Measurements from ENCODE around the gene SWAP70.

SWAP70 gene

DNA sequence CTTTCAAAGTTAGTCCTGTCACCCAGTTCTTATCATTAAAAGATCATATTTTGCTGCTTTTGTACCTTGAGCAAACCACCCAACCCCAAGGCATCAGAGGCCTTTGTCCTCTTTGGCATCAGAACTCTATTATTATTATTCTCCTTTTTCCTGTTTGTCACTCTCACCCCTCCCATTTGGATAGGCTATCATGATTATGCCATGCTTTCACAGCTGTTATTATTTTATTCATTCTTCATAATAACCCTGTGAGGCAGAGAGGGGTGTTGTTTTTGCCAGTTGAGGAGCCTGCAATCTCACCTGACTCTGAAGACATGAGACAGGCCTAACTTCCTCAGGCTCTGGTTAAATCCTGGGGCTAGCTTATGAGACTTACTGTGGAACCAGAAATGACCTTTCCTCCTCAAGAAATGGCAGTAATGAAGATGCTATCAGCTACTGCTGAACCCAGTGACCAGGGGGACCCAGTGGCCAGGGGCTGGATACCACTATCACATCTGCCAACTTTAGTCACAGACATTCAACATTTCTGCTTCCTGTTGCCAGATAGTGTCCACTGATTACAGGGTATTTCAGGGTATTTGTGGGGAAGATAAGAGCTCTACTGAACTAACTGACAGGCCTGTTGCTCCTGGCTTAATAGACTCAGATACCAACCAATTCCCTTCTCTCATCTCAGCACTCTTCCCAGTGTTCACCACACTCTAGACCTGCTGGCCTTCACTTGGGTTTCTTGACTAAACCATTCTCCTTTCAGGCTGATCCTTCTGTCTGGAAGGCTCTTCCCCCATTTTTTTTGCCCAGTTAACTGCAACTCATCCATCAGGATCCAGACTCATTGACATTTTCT is 11.8 kb upstream of the SWAP70 start:
- no peak for DNase-seq (ENCODE audit: low spot score)

DNA sequence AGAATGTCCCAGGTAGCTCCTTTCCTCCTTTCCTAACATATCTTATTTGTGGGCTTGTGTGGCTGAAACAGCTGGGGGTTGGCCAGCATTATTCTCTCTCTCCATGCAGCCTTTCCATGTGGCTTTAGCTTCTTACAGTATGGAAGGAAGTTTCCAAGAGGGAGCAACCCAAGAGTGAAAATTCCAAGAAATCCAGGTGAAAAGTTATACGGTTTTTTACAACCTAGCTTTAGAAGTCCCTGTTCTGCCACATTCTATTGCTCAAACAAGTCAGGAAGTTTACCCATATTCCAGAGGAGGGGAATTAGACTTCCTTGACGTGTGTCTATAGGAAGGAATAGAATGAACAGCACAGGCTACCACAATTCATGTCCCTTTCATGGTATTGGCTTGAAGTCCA is 10.0 kb upstream of the SWAP70 start:
- DNase-seq (ENCODE audit: low spot score), result no peak

DNA sequence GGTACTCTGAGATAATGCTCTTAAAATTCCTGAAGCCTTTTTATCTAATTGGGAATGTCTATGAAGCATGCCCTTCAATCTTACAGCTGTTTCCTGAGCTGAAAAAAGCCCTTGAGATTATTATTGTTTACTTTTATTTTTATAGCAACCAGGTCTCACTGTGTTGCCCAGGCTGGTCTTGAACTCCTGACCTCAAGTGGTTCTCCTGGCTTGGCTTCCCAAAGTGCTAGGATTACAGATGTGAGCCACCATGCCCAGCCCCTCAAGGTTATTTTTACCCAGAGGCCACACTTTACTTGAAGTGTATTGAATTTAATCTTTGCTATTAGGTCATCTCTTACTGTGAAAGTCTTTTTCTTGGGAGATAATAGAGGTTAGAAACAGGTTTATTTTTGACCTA is 7.0 kb upstream of the SWAP70 start:
- DNase-seq (ENCODE audit: low spot score), result no peak

DNA sequence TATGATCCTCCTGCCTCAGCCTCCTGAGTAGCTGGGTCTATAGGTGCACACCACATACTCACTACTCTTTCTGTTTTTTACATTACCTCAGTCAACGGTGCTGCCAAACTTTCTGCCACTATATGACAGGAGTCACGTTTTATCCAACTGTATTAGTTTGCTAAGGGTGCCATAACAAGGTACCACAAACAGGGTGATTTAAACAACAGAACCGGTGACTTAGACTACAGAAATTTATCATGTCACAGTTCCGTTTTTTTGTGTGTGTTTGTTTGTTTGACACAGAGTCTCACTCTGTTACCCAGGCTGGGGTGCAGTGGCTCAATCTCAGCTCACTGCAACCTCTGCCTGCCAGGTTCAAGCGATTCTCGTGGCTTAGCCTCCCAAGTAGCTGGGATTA is 6.3 kb upstream of the SWAP70 start:
- DNase-seq (ENCODE audit: low spot score), result no peak

DNA sequence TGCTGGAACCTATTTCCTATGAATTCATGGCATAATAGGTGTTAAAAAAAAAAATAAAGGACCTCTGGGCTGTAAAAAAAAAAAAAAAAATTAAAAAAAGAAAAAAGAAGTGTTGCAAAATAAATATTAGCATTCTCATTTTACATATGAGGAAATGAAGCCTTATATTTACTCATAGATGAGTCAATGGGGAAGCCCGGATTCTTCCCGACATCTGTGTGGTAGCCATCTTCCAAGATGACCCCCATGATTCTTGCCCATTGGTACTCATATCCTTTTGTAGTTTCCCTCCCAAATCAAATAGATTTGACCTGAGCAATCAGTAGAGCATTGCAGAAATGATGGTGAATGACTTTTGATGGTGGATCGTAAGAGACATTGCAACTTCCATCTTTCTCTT is 3.0 kb upstream of the SWAP70 start:
- DNase-seq (ENCODE audit: low spot score), result no peak

DNA sequence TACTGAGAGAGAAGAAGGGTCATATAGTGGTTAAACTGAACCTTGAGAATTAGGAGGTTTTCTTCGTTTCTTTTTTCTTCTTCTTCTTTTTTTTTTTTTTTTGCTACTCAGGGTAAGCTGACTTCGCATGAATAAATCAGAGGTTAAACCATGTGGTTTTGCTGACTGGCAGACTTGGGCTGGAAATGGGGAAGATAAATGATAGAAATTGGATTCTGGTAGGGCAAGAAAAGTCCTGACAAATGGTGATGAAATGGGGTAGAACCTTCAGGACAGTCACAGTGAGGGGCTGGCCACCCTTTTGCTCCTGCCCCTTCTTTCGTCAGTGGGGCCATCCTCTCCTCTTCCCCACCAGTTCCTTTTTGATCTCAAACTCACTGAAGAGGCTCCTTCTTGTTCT is 1.6 kb upstream of the SWAP70 start:
- no peak for DNase-seq (ENCODE audit: low spot score)

DNA sequence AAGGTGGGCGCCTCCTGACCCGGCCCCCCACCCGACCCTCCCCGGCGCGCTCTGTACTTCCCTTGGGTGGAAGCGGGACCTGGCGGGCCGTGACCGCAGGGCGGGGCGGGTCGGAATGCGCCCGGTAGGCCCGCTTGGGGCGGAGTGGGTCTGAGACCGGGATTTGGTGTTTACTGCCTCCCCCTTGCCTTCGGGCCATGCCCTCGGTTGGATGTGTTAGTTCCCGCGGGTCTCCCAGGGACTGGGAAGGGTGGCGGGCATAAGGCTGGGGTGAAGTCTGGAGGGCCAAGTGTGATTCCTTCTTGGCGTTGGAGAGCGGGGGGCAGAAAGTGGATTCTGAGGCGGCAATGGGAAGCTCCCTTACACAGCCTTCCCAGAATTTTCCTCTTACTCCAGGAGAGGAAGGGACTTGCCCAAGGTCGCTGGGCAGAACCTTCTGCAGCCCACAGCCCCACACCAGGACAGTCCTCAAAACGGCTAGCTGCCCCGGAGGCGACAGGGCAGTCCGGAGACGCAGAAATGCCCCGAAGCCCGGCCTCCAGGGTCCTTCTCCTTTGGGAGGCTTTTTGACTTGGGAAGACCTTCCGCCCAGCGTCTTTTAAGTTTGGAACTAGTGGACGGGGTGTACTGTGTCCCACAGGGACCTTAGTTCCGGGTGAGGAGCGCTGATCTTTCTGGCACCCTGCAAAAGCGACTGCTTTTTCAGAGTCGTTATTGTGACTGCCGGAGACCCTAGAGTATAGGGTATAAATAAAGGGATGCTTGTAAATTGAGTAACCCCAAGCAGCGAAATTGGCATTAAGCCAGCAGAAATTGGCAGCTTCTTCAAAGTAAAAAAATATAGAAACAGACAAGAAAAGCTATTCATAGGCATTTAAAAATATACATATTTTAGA is 647 bp downstream of the SWAP70 start:
- peak; percentile 50 for DNase-seq (ENCODE audit: low spot score)

DNA sequence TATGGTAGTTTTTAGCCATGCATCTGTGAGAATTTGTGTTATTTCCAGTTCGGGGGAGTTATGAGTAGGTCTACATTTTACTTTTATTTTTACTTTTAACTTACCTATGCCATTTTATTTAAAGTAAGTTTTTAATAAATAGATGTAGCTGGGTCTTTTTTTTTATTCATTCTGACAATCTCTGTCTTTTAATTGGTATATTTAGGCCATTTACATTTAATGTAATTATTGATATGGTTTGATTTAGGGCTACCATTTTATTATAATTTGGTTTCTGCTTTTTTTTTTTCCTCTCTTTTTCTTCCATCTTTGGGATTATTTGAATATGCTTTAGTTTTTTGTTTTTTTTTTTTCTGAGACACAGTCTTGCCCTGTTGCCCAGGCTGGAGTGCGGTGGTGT is 1.9 kb downstream of the SWAP70 start:
- DNase-seq (ENCODE audit: low spot score), result no peak

DNA sequence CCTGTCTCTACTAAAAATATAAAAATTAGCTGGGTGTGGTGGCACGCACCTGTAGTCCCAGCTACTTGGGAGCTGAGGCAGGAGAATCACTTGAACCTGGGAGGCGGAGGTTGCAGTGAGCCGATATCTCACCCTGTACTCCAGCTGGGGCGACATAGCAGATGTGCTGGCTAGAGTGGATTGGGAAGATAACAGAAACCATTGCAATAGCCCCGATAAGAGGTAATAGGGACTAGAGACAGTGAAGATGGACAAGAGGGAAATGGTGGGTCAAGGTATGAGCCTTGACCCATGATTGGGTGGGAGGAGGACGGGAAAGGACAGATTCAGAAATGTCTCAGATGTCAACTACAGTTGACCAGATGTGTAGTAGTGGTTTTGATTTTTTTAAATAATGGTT is 6.1 kb downstream of the SWAP70 start:
- no peak for DNase-seq (ENCODE audit: low spot score)

DNA sequence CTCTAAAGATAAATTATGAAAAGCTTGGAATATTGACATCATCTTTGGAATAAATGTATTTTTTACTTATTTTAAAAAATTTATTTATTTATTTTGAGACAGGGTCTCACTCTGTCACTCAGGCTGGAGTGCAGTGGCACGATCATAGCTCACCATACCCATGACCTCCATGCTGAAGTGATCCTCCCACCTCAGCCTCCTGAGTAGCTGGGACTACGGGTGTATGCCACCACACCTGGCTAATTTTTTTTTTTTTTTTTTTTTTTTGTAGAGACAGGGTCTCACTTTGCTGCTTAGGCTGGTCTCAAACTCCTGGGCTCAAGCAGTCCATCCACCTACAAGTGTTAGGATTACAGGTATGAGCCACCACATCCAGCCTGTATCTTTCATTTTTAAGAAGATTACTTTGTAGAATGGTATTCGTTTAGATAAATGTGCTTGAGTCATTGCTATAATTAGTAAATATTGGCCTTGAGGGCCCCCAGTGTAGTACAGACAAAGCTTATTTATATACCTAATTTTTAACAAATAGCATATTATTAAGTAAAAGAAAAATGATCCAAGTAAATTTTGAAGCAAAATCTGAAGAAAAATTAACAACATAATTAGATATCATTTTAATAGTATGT is 8.5 kb downstream of the SWAP70 start:
- no peak for DNase-seq (ENCODE audit: low spot score)

DNA sequence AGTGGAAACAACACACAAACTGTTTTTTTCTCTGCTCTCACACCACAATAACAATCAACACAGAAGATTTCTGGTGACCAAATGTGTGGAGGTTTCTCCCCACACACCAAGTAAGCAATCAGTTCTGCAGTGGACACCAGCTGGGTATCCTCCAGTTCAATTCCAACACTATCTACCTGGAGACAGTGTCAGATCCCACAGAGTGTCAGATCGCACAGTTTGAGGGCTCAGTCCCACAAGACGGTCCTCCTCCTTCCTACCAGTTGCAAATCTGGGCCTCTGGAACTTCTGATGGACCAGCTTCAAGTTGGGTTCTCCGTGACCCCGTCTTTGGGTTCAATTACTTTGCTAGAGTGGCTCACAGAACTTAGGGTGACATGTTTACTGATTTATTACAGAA is 9.0 kb downstream of the SWAP70 start:
- DNase-seq (ENCODE audit: low spot score), result no peak

DNA sequence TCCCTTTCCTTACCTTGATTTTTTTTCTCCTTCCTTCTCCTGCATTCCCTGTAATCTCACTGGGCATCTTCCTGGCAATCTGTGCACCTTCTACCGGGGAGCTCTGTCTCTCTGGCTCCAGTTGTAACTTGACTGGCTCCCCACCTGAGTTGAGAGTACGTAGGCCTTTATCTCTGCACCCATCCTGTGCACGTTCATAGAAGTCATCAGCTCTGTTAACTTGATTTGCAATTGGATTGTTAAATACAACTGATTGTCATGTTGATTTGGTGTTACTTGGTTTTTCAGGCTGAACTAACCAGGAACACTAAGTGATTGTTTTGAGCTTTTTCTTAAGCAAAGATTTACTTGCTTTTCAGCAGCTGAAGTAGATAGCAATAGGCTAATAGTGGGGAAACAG is 11.8 kb downstream of the SWAP70 start:
- DNase-seq (ENCODE audit: low spot score), result no peak

DNA sequence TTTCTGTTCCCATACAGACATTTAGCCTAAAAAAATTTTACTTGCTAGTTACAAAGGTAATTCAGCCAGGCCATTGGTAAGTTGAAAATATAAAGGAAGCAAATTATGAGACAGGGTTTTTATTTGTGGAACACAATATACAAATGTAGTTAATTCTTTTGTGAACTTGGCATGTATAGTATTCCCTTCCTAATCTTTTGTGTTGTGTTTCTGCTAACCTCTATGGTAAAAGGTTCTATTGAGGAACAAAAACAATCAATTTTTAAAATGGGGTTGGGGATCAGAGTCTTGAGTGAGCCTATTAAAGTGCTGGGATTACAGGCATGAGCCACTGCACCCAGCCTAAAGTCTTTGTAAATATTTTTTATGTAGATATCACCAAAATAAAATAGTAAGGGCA is 14.1 kb downstream of the SWAP70 start:
- DNase-seq (ENCODE audit: low spot score), result no peak

DNA sequence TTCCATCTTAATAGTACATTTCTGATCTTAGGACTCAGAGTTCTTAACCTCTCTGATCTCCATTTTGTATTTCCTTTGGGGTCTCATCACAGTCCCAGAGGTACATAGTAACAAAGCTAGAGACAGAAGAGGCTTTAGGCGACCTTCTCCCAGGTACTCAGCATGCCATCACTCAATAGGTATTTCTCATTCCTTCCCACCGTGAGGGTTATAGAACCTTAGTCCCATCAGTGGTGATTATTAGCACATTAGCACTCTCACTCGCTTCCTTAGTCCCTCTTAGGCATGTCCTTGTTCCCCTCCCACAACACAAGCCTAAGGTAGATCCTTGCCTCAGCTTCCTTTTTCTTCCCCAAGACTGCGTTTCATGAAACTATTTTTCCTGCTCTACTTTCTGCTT is 14.7 kb downstream of the SWAP70 start:
- DNase-seq (ENCODE audit: low spot score), result no peak

DNA sequence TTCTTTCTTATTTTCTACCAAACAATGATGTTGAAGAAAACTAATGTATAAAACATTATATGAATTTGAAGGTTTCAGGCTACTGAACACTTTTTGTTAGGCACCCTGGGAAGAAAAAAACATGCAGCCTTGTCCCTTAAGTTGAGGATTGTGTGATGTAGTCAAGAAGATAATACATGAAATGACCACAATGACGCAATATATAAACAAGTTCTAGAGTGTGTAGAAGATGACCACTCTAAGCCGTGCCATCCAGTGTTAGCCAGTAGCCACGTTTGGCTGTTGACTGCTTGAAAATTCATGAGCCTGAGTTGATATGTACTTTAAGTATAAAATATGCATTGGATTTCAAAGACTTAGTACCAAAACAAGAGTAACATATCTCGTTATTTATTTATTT is 16.2 kb downstream of the SWAP70 start:
- no peak for DNase-seq (ENCODE audit: low spot score)

DNA sequence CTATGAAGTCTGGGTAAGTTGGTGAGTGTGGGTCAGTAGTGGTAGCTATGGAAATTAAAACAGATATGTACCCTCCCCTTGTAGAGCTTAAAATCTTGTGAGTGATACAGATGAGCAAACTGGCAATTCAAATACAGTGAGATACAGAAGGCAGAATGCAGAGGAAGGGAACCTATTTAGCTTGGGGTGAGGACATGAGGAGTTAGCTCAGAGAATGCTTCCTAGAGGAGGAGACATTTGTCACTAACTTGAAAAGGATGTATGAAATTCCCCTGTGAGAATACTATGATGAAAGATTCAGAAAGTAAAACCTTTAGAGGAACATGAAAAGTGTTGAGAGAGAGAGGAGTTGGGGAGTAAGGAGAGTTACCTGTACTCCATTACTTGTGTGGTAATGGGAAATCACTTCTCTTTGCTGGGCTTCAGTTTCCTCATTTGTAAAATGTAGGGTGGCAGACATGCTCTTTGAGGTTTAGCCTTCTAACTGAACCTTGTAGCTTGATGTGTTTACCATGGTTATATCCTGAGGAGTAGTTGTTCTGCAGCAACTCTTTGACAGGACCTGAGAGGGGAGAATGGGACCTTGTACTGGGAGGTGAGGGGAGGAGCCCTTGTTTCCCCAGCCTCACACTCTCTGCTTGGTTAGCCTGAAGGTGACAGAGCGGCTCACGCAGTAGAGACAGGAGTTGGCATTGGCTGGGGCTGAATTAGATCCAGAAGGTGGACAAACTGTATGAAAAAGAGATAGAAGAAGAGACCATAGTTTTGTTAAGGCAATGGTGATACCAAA is 17.9 kb downstream of the SWAP70 start:
- DNase-seq (ENCODE audit: low spot score), result no peak

DNA sequence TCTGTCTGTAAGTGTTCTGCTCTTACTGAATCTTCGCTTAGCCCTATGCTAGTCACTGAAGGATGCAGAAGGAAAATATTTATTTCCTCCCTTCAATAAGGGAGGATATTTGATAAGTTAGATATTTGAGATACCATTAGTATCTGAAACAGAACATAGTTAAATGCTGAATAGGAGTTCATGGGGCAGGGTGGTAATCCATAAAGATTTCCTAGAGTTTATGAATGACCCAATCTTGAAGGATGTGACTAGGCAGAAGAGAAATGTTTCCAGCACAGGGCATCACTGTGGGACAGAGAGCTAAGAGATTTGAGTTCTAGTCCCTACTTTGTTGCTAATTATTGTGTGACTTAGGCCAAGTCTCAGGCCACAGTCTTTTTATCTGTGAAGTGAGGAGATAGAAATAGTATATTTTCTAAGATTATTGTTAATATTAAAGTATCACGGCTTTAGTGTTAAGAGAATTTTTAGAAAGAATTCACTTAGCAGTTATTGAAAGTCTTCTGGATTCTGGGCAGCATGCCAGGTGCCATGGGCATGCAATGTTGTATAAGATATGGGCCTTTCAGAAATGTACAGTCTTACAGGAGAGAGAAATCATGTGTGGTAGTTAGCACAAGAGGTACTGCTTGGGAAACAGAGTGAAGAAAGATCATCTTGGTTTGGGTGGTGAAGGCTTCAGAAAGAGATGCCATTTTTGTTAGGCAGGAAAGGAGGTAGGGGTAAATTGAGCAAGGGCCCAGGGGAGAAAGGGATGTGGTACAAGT is 24.0 kb downstream of the SWAP70 start:
- DNase-seq (ENCODE audit: low spot score), result no peak

DNA sequence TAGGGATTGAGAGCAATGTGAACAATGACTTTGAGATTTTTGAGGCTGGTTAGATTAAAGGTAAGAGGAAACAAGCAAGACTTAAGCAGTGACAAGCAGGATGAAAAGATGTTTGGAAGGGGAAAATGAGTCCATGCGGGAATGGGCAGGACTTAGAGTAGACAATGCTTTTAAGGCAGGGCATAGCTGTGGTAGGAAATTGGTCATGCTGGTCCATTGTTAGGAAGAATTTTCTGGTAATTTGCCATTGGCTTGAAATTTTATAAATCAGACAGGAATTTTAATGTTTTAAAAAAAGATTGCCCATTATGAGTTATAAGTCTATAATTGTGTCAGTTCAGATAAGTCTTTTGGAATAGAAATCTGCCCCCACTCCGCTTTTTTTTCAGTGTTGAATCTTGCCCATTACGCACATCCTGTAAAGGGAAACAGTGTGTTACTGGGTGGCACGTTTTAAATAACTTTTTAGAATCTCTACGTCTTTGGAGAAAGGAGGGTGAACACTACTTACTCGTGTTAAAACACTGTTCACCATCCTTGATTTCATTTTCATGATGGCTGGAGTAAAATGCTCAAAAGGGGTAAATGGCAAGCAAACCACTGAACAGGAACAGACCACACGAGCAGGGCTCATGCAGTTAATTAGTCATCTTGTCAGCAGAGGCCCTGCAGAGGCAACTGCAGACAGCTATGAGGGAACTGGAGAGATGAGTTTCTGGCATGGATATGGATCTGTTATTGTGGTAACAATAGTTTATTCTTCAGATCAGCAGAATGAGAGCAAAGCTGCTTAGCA is 25.0 kb downstream of the SWAP70 start:
- peak; percentile 71 for DNase-seq (ENCODE audit: low spot score)

DNA sequence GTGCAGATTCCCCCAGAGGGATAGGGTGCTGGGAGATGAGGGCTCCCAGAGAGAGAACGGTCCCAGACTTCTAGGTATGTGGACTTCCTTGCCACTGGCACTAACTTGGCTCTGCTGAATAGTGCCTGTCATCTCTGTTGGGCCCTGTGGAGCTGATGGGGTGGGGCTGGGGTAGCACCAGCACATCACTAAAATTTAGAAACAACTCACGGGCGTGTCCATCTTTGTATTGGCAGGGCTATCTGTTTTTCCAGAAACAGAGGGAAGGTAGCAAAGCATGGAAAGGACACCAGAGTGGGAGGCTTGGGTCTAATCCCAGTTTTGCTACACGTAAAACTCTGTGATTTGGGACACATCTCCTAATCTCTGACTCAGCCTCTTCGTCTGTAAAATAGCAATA is 25.8 kb downstream of the SWAP70 start:
- DNase-seq (ENCODE audit: low spot score), result peak; percentile 24

DNA sequence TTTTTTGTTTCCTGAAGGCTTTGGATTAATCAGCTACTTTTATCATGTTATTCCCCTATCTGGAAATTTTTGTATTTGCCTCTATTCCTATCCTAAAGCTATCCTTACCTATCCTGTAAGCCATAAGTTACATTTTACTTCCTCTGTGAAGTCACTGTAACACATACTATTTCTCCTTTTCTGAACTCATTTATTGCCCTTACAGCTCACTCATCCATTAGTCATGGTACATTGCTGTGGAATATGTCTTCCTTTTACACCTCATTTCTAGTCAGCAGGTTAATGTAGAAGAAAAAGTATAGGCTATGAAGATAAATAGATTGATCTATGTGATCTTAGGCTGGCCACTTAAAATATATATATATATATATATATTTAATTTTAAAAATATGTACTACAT is 28.0 kb downstream of the SWAP70 start:
- DNase-seq (ENCODE audit: low spot score), result peak; percentile 27
